ENCODE measurements around the gene AKR1C1. TPM values are rescaled to one million over a fixed set of nuclear protein-coding genes. Genes with fewer than 3 reads are reported as not detected.
"Not testable (repeated sequence)": the region's sequence is repeated elsewhere in the genome, so short reads cannot be mapped to it uniquely, and the experiment has no call there.

The AKR1C1 gene
- total RNA-seq, 4 donors from 2014 or later = 6.3 to 60.9 (median 21.5) TPM

- no peak overlapping the region for H3K4me3 ChIP-seq
- intact Hi-C loops (cut with DNase I; ENCODE audit: low total_unique reads) = no loop called here
- no peaks in the 10 kb centered on the region for H3K9me3 ChIP-seq
- H3K27ac ChIP-seq = no peak overlapping the region
- no peaks in the 10 kb centered on the region for H3K4me1 ChIP-seq
- no peaks in the 10 kb centered on the region for H3K36me3 ChIP-seq
- DNase-seq = no peak
- TF ChIP-seq, protein P1, sequence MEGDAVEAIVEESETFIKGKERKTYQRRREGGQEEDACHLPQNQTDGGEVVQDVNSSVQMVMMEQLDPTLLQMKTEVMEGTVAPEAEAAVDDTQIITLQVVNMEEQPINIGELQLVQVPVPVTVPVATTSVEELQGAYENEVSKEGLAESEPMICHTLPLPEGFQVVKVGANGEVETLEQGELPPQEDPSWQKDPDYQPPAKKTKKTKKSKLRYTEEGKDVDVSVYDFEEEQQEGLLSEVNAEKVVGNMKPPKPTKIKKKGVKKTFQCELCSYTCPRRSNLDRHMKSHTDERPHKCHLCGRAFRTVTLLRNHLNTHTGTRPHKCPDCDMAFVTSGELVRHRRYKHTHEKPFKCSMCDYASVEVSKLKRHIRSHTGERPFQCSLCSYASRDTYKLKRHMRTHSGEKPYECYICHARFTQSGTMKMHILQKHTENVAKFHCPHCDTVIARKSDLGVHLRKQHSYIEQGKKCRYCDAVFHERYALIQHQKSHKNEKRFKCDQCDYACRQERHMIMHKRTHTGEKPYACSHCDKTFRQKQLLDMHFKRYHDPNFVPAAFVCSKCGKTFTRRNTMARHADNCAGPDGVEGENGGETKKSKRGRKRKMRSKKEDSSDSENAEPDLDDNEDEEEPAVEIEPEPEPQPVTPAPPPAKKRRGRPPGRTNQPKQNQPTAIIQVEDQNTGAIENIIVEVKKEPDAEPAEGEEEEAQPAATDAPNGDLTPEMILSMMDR (IDR thresholded peaks at IDR 0.05) = no peak
- TF ChIP-seq POLR2A (IDR thresholded peaks at IDR 0.05) = no peak
- H3K27me3 ChIP-seq = no peaks in the 10 kb centered on the region
Measured at GRCh38 chr10:4941540-4942330, 21.5 kb upstream of the AKR1C1 start.

GRCh38 chr10:4942931-4943330, 20.3 kb upstream of the AKR1C1 start:
- H3K4me1 ChIP-seq; intact Hi-C loops (cut with DNase I; ENCODE audit: low total_unique reads); H3K4me3 ChIP-seq; H3K36me3 ChIP-seq; H3K9me3 ChIP-seq; DNase-seq; H3K27me3 ChIP-seq: not testable (repeated sequence)
- H3K27ac ChIP-seq = peak overlapping the region in 1 of 2 donors; percentile 33

GRCh38 chr10:4943416-4943815, 19.8 kb upstream of the AKR1C1 start:
- intact Hi-C loops (cut with DNase I; ENCODE audit: low total_unique reads); H3K4me1 ChIP-seq; H3K4me3 ChIP-seq; H3K9me3 ChIP-seq; DNase-seq; H3K36me3 ChIP-seq; H3K27me3 ChIP-seq: not testable (repeated sequence)
- peak overlapping the region in 1 of 2 donors; percentile 33 for H3K27ac ChIP-seq

- DNase-seq = no peak
- Histone ChIP-seq H3K4me1 (no peaks in the 10 kb centered on the region), H3K27me3 (no peaks in the 10 kb centered on the region), H3K4me3 (no peak overlapping the region), H3K36me3 (no peaks in the 10 kb centered on the region), H3K27ac (peak overlapping the region in 1 of 2 donors; percentile 33), H3K9me3 (no peaks in the 10 kb centered on the region)
- TF ChIP-seq, protein P1 (IDR thresholded peaks at IDR 0.05) = no peak
- TF ChIP-seq POLR2A (IDR thresholded peaks at IDR 0.05) = no peak
- intact Hi-C loops (cut with DNase I; ENCODE audit: low total_unique reads) = no loop called here
Measured at GRCh38 chr10:4943821-4944220, 19.4 kb upstream of the AKR1C1 start.

- no peak overlapping the region for H3K27ac ChIP-seq
- H3K27me3 ChIP-seq = no peaks in the 10 kb centered on the region
- H3K4me1 ChIP-seq = no peaks in the 10 kb centered on the region
- no peaks in the 10 kb centered on the region for H3K9me3 ChIP-seq
- intact Hi-C loops (cut with DNase I; ENCODE audit: low total_unique reads) = no loop called here
- no peak overlapping the region for H3K4me3 ChIP-seq
- TF ChIP-seq, protein P1 (IDR thresholded peaks at IDR 0.05) = no peak
- no peak for TF ChIP-seq POLR2A (IDR thresholded peaks at IDR 0.05)
- DNase-seq = no peak
- no peaks in the 10 kb centered on the region for H3K36me3 ChIP-seq
Measured at GRCh38 chr10:4944841-4945240, 18.4 kb upstream of the AKR1C1 start.

DNA sequence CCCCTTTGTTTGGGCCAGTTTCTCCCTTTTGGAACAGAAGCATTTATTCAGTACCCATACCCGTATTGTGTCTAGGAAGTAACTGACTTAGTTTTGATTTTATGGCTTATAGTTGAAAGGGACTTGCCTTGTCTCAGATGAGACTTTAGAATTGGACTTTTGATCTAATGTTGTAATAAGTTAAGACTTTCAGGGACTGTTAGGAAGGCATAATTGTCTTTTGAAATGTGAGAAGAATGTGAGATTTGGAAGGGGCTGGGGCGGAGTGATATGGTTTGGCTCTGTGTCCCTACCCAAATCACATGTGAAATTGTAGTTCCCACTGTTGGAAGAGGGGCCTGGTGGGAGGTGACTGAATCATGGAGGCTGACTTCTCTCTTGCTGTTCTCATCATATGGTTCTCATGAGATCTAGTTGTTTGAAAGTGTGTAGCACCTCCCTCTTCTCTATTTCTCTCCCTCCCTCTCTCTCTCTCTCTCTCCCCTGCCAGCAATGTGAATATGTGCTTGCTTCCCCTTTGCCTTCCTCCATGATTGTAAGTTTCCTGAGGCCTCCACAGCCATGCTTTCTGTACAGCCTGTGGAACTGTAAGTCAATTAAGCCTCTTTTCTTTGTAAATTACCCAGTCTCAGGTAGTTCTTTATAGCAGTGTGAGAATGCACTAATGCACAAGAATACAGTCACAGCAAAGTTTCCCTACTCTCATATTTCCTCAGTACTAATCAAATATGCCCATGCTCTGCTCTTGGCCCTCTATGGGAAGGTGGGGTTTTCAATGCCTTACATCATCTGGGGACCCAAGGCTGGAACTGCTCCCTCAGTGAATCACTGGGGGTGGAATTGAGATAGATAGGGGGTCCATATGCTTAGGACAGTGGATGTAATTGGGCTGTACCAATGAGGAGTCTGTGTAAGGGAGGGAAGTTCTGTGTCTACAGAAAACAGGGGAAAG, 17.2 kb upstream of the AKR1C1 start:
- H3K27me3 ChIP-seq = no peaks in the 10 kb centered on the region
- no peak overlapping the region for H3K27ac ChIP-seq
- H3K4me3 ChIP-seq = no peak overlapping the region
- H3K4me1 ChIP-seq = no peaks in the 10 kb centered on the region
- TF ChIP-seq POLR2A (IDR thresholded peaks at IDR 0.05) = no peak
- TF ChIP-seq, protein P1 (IDR thresholded peaks at IDR 0.05) = no peak
- no peaks in the 10 kb centered on the region for H3K36me3 ChIP-seq
- no peak for DNase-seq
- H3K9me3 ChIP-seq = no peaks in the 10 kb centered on the region
- intact Hi-C loops (cut with DNase I; ENCODE audit: low total_unique reads) = no loop called here
